ENCODE data around the gene SYNE1. TPM values are rescaled to one million over a fixed set of nuclear protein-coding genes. Genes with fewer than 3 reads are reported as not detected.
"Not testable (repeated sequence)": the region's sequence is repeated elsewhere in the genome, so short reads cannot be mapped to it uniquely, and the experiment has no call there.

SYNE1 gene
- total RNA-seq, 1 experiment from 2014 or later: 27.3 TPM

DNA sequence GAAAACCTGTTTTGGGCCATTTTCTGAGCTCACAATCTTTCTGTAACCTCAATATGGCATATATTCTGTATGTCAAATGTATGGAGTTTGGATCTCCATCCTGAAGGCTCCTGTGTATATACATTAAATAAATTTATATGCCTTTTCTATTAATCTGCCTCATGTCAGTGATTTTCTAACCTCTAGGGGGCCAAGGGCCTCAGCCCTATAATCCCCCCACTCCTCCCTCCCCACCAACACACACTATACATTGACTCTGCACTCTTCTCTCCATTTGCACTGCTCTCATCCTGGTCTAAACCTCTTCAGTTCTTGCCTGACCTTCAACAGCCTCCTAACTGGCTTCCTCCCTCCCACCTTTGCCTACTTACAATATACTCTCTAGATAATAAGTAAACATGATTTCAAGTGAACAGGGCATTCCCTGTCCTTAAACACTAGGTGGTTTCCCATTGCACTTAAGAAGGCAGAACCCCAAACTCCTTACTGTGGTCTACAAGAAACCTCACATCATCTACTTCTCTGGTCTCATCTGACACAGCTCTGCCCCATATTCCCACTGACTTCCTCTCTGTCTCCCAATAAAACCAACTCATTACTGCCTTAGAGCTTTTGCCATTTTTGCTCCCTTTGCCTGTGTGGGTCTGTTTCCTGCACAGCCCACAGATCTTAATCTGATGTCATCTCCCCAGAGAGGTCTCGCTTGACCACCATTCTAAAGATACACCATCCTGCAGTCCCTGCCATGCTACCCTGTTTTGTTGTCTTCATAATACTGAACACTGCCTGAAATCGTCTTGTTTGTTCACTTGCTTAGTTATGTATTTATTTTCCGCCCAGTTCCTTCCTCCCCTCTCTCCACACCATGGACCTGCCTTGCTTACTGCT, 213.7 kb downstream of the SYNE1 start:
- H3K36me3 ChIP-seq: no peaks in the 10 kb centered on the region
- no peaks in the 10 kb centered on the region for H3K9me3 ChIP-seq (replicated peaks)
- H3K27ac ChIP-seq: no peak overlapping the region
- no peaks in the 10 kb centered on the region for H3K4me1 ChIP-seq
- H3K4me3 ChIP-seq: no peak overlapping the region
- no peaks in the 10 kb centered on the region for H3K27me3 ChIP-seq
- DNase-seq: no peak

DNA sequence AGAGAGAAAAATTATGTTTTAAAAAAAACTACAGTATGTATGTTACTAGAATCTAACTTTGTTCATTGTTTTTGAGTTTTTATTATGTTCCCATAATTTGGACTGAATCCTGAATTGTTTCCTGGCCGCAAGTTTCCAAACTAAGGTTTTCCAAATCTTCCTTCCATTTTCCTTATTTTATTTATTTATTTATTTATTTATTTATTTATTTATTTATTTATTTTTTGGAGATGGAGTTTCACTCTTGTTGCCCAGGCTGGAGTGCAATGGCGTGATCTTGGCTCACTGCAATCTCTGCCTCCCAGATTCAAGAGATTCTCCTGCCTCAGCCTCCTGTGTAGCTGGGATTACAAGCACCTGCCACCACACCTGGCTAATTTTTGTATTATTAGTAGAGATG, 215.7 kb downstream of the SYNE1 start:
- H3K4me3 ChIP-seq; H3K27ac ChIP-seq; H3K4me1 ChIP-seq; DNase-seq; H3K27me3 ChIP-seq; H3K9me3 ChIP-seq (replicated peaks); H3K36me3 ChIP-seq: not testable (repeated sequence)

DNA sequence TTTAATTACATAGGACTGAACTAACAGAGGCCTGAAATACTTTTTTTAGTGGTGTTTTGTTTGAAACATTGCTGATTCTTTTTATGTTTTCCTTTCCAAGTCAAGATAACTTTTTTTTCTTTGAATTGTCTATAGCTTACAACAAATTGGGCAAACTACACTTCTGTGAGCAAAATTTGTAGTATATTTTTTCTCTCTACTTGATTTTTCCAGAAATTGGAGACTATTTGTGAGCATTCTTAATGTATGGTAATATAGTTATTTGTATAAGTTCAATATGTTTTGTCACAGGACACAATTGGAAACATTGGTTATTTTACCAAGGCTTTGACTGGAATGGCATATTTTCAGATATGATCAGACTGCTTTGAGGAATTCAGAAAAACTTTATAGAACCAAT, 216.5 kb downstream of the SYNE1 start:
- Histone ChIP-seq H3K4me3 (no peak overlapping the region), H3K9me3 (replicated peaks) (no peaks in the 10 kb centered on the region), H3K27me3 (no peaks in the 10 kb centered on the region), H3K36me3 (no peaks in the 10 kb centered on the region), H3K4me1 (no peaks in the 10 kb centered on the region), H3K27ac (no peak overlapping the region)
- DNase-seq: no peak

DNA sequence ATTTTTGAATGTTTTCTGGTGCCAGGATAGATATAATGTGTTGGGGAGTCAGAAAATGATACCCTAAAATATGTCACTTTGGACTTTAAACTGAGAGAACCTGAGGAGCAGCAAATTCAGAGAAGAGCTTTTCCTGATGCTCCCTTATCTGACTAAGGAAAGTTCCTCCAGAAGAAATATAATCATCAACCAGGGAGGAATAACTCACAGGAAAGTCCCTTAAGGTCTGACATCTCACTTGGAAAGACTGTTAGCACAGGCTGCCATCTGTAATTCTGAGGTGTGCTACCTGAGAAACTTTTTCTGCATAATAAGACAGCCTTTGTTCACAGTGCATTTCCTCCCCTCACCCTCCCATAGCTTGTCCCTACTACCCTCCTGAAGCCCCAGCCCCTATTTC, 218.6 kb downstream of the SYNE1 start:
- no peaks in the 10 kb centered on the region for H3K4me1 ChIP-seq
- no peak overlapping the region for H3K4me3 ChIP-seq
- H3K27ac ChIP-seq: no peak overlapping the region
- H3K36me3 ChIP-seq: no peaks in the 10 kb centered on the region
- H3K9me3 ChIP-seq (replicated peaks): no peaks in the 10 kb centered on the region
- DNase-seq: no peak
- no peaks in the 10 kb centered on the region for H3K27me3 ChIP-seq

DNA sequence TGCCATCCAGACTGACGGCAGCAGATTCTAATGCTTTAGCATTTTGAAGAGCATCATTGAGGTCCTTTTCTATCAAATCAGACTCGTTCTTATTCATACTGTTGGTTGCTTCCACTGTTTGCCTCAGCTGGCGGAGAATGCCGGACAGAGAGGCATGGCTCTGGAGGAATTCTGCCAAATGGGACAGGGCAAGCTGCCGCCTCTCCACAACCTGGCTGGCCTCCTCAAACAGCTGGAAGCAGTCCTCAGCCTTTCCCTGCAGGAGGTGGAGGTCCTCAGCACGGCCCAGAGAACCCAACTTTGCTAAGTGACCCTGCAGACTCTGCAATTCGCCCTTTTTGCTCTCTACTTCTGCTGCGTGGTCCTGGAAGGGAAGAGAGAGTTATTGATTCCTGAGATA, 220.5 kb downstream of the SYNE1 start:
- Histone ChIP-seq H3K9me3 (replicated peaks) (no peaks in the 10 kb centered on the region), H3K27me3 (no peaks in the 10 kb centered on the region), H3K4me1 (no peaks in the 10 kb centered on the region), H3K36me3 (no peaks in the 10 kb centered on the region), H3K27ac (no peak overlapping the region), H3K4me3 (no peak overlapping the region)
- no peak for DNase-seq

DNA sequence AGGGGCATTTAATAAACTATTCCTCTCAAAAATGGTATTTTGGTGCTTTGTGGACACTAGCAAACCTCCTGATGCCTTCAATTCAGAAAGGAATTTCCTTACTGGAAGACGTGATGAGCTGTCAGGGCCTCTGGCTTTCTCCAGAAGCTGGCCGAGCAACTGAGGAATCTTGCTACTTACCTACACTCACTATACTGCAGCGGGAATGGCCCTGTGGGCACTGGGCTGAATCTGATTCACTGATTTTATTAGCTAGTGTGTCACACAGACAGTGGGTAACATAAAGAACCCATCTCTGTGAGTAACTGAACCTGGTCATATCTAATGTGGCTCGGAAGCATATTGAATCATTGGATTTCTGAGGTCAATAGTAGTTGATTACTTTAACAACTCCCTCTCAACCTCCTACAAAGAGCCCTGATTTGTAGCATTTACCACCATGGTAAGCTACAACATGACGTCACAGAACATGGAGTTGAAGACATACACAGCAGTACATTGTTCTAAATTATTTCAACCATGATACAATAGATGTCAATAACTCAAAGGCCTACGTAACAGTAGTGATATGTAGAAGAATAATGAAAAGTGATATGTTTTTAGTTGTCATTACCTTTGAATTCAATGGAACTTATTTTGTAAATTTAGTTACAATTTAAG, 232.1 kb downstream of the SYNE1 start:
- no peak overlapping the region for H3K27ac ChIP-seq
- H3K9me3 ChIP-seq (replicated peaks): no peaks in the 10 kb centered on the region

DNA sequence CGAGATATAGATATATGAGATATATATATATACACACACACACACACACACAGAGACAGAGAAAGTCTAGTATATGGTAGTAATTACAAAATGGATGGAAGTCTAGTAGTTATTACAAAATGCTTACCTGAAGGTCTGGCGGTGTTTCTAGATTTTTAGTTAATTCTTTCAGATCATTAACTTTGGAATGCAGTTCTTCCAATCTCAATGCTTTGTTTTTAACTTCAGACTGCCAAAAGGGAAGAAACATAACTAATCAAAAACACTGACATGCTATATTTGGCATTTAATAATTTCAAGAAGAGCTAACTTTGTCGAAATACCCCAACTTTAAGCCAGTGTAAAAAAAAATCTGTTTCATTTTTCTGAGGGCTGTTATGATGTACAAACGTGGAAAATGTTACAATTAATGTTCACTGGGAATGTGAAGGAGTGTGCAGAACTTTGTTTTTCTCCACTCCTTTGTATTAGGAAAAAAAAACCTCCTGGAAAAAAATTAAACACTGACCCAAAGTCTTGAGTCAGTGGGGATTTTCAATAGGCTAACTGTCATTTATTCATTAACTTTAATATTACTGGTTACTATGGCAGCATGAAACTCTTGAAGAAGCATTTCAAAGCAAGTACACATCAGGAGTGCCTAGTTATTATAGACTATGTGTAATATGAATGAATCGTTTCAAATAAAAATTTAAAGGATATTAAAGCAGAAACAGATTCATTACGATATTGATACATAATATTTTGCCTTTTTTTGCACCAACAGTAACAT, 232.9 kb downstream of the SYNE1 start:
- Histone ChIP-seq H3K36me3 (no peaks in the 10 kb centered on the region), H3K4me1 (no peaks in the 10 kb centered on the region), H3K27me3 (no peaks in the 10 kb centered on the region), H3K4me3 (no peak overlapping the region), H3K27ac (no peak overlapping the region), H3K9me3 (replicated peaks) (no peaks in the 10 kb centered on the region)
- no peak for DNase-seq

More for the DNA sequence above, 232.1 kb downstream of the SYNE1 start:
- H3K36me3 ChIP-seq: no peaks in the 10 kb centered on the region
- H3K27me3 ChIP-seq: no peaks in the 10 kb centered on the region
- no peaks in the 10 kb centered on the region for H3K4me1 ChIP-seq
- no peak for DNase-seq
- no peak overlapping the region for H3K4me3 ChIP-seq

DNA sequence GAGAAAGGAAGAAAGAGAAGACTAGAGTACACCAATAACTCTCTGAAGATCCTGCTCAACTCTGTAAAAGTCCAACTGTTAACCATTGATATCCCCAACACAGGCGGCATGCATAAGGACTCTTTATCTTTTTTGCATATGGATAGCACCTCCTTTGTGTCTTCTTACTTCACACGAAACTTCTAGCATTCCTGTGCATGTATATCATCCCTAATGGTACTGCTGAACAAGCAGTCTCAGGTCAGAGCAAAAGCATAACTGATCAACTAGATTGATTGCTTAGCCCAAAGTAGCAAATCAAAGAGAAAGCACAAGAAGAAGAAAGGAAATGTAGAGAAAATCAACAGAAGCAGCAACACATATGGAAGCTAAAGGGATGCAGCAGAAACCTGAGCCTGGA, 234.4 kb downstream of the SYNE1 start:
- Histone ChIP-seq H3K36me3 (no peaks in the 10 kb centered on the region), H3K4me3 (no peak overlapping the region), H3K4me1 (no peaks in the 10 kb centered on the region), H3K27me3 (no peaks in the 10 kb centered on the region), H3K9me3 (replicated peaks) (no peaks in the 10 kb centered on the region), H3K27ac (no peak overlapping the region)
- DNase-seq: no peak

DNA sequence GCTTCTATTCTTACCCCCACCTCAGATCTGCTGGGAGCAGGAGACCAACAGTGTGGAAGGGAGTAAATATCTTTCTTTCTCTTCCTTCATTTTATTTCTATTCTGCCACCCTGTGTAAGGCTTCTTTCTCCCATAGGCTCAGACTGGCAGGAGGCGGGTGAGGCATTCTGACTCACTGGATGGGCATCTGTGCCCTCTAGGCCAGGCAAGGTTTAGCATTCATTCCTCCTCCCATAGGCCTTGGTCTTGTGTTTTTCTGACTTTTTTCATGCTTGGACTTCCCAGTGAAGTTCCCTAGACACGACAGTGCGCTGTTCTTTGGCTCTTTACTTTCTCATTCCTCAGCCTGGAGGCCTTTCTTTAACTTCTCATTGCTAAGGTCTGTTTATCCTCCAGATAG, 235.2 kb downstream of the SYNE1 start:
- H3K27me3 ChIP-seq: no peaks in the 10 kb centered on the region
- no peak overlapping the region for H3K27ac ChIP-seq
- H3K9me3 ChIP-seq (replicated peaks): no peaks in the 10 kb centered on the region
- H3K4me3 ChIP-seq: no peak overlapping the region
- no peak for DNase-seq
- H3K36me3 ChIP-seq: no peaks in the 10 kb centered on the region
- no peaks in the 10 kb centered on the region for H3K4me1 ChIP-seq

DNA sequence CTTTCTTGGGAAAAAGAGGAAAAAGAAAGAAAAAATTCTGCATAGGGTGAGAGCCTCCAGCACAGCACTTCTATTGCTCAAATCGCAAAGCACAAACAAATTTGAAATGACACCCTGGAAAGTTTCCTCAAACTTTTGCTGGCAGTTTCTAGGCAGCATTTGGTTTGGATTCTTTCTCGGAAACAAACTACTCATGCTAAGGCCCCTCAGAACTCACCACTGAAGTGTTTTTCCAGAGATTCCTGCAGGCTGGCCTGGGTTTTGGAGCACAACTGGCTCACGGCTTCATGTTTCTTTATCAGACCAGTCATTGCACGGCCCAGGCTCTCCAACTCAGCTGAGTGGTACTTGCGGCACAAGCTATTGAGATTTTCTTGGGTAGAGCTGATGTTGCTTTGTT, 237.8 kb downstream of the SYNE1 start:
- DNase-seq: no peak
- Histone ChIP-seq H3K9me3 (replicated peaks) (no peaks in the 10 kb centered on the region), H3K4me1 (no peaks in the 10 kb centered on the region), H3K27ac (no peak overlapping the region), H3K36me3 (no peaks in the 10 kb centered on the region), H3K27me3 (no peaks in the 10 kb centered on the region), H3K4me3 (no peak overlapping the region)

DNA sequence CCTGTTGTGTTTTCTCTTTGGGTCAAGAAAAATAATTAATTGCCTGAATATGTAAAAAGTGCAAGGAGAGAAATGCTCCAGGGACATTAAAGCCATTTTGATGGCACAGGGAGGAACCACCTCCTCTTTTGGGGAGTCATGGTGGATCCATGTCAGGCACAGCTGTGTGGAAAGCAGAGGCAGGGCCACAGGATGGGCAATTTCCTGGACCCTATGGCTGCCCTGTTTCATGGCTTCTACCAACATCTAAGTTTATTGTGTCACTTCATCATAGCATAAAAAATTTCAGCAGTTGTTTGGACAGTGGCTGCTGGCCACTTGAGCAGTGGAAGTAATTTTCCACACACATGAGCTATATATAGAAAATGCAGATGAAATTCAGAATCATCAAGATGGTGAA, 238.2 kb downstream of the SYNE1 start:
- H3K27ac ChIP-seq: no peak overlapping the region
- no peaks in the 10 kb centered on the region for H3K36me3 ChIP-seq
- DNase-seq: no peak
- no peaks in the 10 kb centered on the region for H3K9me3 ChIP-seq (replicated peaks)
- H3K4me1 ChIP-seq: no peaks in the 10 kb centered on the region
- H3K27me3 ChIP-seq: no peaks in the 10 kb centered on the region
- H3K4me3 ChIP-seq: no peak overlapping the region

DNA sequence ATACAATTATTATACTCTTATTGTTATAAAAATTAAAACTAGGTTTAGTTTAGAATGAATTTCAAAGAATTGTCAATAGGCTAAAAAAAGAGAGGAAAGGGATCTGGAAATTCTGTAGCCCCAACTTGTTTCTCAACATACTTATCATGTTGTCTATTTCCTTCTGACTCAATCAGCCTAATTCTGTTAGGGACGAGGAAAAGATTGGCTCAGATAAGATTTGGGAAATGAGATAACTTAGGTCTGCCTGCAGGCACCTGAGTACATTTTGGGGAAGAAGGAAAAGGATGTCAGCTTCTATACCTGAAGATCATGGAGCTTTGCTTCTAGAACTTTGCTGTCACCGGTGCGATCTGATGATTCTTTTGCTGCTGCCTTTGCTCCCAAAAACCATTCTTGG, 238.8 kb downstream of the SYNE1 start:
- no peaks in the 10 kb centered on the region for H3K9me3 ChIP-seq (replicated peaks)

DNA sequence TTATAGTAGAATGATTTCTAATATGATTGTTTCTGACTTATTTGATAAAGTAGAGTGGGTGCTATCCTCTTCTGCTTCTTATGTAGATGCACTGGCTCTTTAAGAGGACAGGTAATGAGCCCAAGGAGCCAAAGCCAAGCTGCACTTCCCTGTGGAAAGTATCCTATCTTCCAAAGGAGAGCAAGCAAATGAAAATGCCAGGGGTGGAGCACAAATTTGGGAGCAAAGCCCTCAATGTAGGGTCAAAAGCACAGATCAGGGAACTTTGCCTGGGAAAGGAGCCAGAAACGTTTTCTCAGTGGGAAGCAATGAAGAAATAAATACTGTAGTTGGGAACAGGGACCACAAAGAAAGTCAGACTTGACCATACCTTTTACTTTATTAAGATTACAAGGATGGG, 242.9 kb downstream of the SYNE1 start:
- Histone ChIP-seq H3K27me3 (no peaks in the 10 kb centered on the region), H3K4me3 (no peak overlapping the region), H3K27ac (no peak overlapping the region), H3K36me3 (no peaks in the 10 kb centered on the region), H3K4me1 (no peaks in the 10 kb centered on the region), H3K9me3 (replicated peaks) (no peaks in the 10 kb centered on the region; the same call in 1 of the 2 replicates)
- no peak for DNase-seq

More for the DNA sequence above, 238.8 kb downstream of the SYNE1 start:
- no peak for DNase-seq
- Histone ChIP-seq H3K27ac (no peak overlapping the region), H3K27me3 (no peaks in the 10 kb centered on the region), H3K36me3 (no peaks in the 10 kb centered on the region), H3K4me1 (no peaks in the 10 kb centered on the region), H3K4me3 (no peak overlapping the region)

DNA sequence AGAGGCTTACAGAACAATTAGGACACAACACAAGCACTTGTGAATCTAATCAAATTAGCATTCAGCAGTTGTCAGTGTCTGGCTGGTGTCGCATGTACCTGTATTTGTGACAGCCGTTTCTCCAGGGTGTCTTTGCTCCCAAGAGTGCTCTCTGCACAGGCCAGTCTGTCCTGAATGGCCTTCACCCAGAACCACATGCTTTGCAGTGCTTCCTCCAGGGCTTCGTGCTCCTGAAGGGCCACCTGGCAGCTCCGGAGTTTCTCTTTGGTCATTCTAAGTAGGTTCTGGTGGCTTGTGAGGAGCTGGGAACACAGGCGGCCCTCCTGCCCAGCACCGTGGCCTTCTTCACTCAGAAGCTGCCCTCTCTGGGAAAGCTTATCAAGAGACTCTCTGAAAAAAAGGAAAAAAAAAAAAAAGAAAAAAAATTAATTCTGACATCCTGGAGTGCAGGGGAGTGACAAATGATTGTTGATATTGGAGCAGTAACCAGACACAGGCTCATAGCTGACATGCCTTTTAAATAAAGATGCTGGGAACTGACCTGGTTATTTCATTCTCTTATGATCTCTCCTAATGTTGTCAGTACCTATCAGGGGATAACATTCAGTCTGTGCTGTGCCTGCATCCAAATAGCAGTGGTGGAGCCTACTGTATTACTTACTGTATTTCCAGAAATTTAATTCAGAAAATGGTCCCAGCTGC, 245.8 kb downstream of the SYNE1 start:
- Histone ChIP-seq H3K36me3 (no peaks in the 10 kb centered on the region), H3K4me1 (no peaks in the 10 kb centered on the region), H3K27ac (no peak overlapping the region), H3K4me3 (no peak overlapping the region), H3K9me3 (replicated peaks) (no peaks in the 10 kb centered on the region; the same call in 1 of the 2 replicates), H3K27me3 (no peaks in the 10 kb centered on the region)
- no peak for DNase-seq

Measured in SJCRH30 (cell line).